ENCODE results near the gene FOXP1.

- TF ChIP-seq CTCF (IDR thresholded peaks at IDR 0.05) (no peak), POLR2A (IDR thresholded peaks at IDR 0.05; ENCODE audit: low read depth) (no peak)
Observed at GRCh38 chr3:71606582-71606981, 23.1 kb upstream of the FOXP1 start.

Measured in esophagus muscularis mucosa (tissue), 3 donors.